ENCODE results near the gene CACNA1I.
"Not testable (repeated sequence)": the region's sequence is repeated elsewhere in the genome, so short reads cannot be mapped to it uniquely, and the experiment has no call there.

The CACNA1I gene

GRCh38 chr22:39721206-39722031 is 150.9 kb downstream of the CACNA1I start:
- DNase-seq (ENCODE audit: low spot score): no peak

GRCh38 chr22:39722032-39722325 is 151.4 kb downstream of the CACNA1I start:
- no peak for DNase-seq (ENCODE audit: low spot score)

GRCh38 chr22:39722501-39722900 is 151.9 kb downstream of the CACNA1I start:
- no peak for DNase-seq (ENCODE audit: low spot score)

- no peak for DNase-seq (ENCODE audit: low spot score)
Observed at GRCh38 chr22:39723463-39723862, 152.9 kb downstream of the CACNA1I start.

DNA sequence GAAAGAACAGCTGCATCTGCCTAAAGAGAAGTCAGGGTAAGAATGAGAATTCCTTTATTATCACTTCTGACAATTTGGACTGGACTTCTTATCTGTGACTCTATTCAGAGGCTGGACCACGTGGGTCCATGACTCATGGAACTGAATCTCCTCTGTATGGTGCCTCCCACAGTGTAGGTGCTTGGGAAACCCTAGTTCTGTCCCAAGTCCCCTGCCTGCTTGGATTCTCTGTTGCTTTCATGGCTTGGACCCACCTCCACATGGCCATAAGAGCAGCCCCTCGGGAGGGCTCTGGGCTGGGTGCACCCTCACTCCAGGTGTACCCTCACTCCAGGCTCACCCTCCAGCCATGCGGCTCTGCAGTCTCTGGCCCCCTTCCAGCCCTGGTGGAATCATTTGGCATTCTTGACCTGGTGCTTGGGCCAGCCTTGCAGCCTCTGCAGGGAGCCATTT is 153.4 kb downstream of the CACNA1I start:
- no peak for DNase-seq (ENCODE audit: low spot score)

DNA sequence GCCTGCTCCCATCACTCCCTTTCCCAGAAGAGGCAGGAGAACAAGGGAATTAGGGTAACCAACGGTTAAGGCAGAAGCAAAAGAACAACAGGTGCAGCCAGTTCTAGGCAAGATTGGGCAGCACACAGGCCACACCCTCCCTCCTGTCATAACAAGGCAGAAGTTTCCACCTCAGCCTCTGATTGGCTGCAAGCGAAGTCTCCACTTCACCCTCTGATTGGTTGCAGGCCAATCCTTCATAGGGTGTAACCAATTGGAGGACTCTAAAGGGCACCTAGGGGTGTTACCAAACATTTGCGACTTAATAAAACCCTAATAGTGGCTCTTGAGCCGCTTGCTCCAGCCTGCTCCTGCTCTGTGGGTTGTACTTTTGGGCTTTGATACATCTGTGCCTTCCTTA is 153.8 kb downstream of the CACNA1I start:
- DNase-seq (ENCODE audit: low spot score): no peak

- no peak for DNase-seq (ENCODE audit: low spot score)
Observed at GRCh38 chr22:39724857-39725256, 154.3 kb downstream of the CACNA1I start.

DNA sequence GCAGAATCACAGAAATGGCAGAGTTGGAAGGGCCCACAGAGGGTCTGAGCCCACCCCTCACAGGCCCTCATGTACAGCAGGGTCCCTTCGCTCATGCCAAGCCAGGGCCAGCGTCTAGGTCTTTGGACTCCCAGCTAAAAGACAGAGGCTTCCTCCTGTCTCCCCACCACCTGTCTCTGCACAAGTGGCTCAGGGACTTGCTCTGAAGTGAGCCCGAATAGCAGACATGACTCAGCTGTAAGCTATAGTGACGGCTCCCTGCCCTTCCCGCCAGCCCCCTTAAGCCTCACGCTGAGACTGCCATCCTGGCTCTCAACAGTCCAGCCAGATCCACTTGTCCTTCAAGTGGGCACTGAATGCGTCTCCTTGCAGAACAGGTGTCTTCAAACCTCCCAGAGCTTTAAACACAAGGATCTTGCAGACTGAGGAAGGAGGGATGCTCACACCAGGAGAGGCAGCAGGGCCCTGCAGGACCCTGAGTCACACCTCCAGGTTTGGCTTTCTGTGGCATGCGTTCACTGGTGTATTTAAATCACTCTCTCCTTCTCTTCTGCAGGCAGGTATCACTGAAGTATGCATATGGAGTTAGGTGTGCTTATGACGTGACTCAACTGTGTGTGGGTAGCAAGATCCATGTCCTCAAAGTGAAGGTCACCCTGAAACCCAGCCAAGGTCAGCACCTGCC is 154.9 kb downstream of the CACNA1I start:
- no peak for DNase-seq (ENCODE audit: low spot score)

GRCh38 chr22:39727541-39727940 is 157.0 kb downstream of the CACNA1I start:
- DNase-seq (ENCODE audit: low spot score): peak; percentile 22

GRCh38 chr22:39728236-39728860 is 157.8 kb downstream of the CACNA1I start:
- no peak for DNase-seq (ENCODE audit: low spot score)

- DNase-seq (ENCODE audit: low spot score): no peak
Observed at GRCh38 chr22:39729141-39729934, 158.8 kb downstream of the CACNA1I start.

GRCh38 chr22:39731481-39731880 is 160.9 kb downstream of the CACNA1I start:
- no peak for DNase-seq (ENCODE audit: low spot score)

DNA sequence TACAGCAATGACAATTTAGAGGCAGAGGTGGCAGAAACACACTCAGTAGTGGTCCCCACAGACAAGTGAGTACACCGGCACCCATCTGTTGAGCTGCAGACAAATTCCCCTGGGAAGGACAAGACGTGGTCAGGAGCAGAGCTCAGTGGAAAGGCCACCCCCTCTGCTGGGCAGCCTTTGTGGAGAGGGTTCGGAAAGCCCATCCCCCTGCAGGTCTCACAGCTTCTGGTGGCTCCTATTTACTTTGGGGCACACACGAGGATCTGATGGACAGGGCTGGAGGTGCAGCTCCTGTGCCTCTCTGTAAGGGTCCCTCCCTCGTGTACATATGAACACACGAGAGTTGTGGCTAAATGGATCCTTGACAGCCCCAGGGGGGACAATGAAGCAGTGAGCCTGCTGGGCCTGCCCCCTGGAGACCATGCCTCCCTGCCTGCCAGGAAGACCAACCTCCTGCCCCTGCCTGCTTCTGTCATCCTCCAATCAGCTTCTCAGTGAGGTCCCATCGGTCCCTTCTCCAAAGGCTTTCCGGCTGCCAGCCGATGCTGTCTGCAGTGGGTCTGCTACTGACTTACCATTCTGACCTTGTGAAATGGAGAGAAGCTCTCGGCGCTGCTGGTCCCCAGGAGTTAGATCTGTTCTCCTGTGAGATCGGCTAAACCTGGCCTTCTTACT is 161.5 kb downstream of the CACNA1I start:
- peak; percentile 1 for DNase-seq (ENCODE audit: low spot score)

DNA sequence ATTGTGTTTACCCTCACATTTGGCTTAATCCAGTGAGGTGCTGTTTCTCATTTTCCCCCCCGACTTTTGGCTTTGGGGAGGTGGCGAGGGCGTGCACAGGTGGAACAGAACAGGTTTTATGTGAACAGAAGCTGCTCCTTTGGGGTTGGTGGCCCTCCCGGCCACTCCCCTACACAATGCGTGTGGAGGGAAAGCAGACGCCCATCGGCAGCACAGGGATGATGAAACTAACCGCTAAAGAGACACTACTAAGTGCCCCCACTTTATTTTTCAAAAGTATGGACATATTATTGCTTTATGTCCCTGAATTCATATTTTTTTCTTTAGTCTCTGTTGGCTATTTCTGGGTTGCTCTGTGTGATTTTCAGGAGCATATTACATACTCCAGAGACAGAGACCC is 162.1 kb downstream of the CACNA1I start:
- DNase-seq (ENCODE audit: low spot score): no peak

GRCh38 chr22:39733191-39733590 is 162.6 kb downstream of the CACNA1I start:
- no peak for DNase-seq (ENCODE audit: low spot score)

DNA sequence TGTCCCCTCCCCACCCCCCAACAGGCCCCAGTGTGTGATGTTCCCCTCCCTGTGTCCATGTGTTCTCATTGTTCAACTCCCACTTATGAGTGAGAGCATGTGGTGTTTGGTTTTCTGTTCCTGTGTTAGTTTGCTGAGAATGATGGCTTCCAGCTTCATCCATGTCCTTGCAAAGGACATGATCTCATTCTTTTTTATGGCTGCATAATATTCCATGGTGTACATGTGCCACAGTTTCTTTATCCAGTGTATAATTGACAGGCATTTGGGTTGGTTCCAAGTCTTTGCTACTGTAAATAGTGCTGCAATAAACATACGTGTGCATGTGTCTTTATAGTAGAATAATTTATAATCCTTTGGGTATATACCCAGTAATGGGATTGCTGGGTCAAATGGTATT is 163.5 kb downstream of the CACNA1I start:
- DNase-seq (ENCODE audit: low spot score): not testable (repeated sequence)

GRCh38 chr22:39734866-39735265 is 164.3 kb downstream of the CACNA1I start:
- DNase-seq (ENCODE audit: low spot score): no peak

- DNase-seq (ENCODE audit: low spot score): no peak
Observed at GRCh38 chr22:39735776-39736175, 165.2 kb downstream of the CACNA1I start.

DNA sequence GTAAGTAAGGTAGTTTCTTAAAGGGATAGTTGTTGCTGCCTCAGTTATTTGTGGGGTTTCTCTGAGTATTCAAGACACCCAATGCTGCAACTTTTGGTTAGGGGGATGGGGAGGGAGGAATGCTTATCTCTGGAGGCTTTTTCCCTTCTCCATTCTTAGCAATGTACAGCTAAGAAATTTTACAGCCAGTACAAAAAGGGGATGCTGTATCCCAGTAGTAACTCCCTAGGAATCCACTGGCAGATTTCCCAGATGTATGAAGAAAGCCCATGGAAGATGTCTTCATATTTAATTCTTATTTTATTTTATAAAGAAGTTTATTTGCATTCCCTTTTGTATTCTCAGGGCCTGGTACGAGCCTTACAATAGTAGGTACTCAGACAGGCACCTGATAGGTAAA is 168.2 kb downstream of the CACNA1I start:
- DNase-seq (ENCODE audit: low spot score): no peak
